Activated CD8-positive, alpha-beta memory T cell treated with anti-CD3 and anti-CD28 coated beads, Interleukin-2, amount 50 U/mL, for 48 hours (primary cell): ENCODE data around the gene ZNF212.

ENCODE experiments used
- DNase-seq: peaks from one replicate; pipeline ENCODE4 v3.0.0-alpha.2; 2020

Gene ZNF212

DNA sequence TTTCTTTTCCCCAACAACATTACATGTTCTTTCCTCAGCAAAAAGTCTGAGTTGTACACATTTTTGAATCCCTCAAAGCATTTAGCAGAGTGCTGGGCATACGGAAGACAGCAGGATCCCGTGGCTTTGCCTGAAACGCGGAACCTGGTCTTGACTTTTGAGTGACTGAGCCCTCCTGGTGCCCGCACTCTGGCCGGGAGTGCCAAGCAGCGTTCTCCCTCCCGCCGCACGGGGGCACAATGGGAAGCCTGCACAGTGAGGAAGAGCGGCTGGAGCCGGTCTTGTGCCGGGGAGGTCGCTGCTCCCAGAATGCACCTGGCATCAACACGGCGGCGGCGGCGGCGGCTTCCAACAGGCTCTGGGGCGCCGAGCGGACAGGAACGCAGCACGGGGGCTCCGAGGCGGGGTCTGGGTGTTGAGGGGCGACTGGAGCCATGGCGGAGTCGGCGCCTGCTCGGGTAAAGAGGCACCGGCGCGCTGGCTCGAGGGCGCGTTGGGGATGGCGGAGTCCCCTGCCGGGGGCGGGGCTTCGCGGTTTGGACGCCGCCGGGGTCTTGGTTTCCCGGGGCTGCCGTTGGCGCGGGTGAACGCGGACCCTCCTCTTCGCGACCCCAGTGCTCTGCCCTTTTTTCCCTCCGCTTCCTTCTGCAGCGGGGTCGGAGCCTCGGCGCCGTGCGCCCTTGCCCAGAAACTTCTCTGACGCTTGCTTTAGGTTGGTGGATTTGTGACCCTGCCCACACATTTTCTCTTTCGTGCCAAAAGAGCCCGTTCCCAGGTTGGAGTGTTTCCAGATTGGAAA, at the start of gene ZNF212:
Gene ZNF212, plus strand, starts transcription at position 307 of the 799 bp plus-strand sequence. Its CDS starts 128 bp downstream, at position 435.
- peak; percentile 93 for DNase-seq

DNA sequence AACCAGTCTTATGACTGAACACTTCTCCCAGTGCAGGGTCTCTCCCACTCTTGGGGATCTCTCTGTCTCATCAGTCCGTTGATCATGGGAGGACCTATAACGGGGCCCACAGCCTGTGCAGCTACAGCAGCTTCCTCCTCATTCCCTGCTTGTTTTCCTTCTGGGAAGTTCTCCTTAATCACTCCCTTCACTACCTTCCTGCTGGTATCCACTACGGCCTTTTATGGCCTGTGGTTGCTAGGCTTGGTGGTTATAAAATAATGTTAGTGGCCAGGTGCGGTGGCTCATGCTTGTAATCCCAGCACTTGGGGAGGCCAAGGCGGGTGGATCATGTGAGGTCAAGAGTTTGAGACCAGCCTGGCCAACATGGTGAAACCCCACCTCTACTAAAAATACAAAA, 47.6 kb upstream of the ZNF212 start:
- no peak for DNase-seq

DNA sequence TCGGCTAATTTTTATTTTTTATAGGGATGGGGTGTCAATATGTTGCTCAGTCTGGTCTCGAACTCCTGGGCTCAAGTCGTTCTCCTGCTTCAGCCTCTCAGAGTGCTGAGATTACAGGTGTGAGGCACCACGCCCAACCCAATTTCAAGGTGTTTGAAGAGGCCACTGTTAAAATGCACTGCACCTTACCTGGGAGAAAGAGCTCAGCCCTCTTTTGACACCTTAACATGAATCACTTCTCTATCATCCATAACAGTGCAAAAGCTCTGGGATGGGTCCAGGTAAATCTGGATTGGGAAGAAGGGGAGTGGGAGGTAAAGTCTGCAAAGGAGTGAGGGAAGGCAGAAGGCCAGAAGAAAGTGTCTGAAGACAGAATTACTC, 44.7 kb upstream of the ZNF212 start:
- DNase-seq, result no peak

- peak; percentile 90 for DNase-seq
Observed at GRCh38 chr7:149195180-149196150, 44.0 kb upstream of the ZNF212 start, which contains the start of gene ZNF282. TSS of gene ZNF282 (plus strand) at chr7:149195546. CDS start at chr7:149195590, 44 bp downstream.

DNA sequence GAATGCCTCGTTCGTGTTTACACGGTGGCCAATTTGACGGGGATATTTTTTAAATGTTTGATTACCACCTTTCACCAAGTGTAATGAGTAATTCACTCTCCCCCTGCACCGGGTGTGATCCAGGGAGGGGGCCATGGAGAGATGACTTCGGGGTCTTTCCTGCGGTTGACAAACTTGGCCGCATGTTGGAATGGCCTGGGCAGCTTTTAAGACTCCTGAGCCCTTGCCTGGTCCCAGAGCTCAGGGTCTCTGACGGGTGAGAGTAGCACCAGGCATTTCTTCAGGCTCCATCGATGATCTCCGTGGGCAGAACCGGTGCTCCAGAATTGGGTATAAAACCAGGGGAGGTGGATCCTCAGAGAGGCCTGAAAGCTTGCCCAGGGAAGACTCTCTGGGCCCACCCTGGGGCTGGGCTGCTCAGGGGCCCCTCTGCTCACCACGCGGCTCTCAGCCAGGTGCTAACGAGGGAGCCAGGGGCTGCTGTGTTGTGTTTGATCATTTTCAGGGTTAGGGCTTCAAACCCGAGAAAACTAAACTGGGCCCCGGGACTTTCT, 43.2 kb upstream of the ZNF212 start:
- peak; percentile 65 for DNase-seq

GRCh38 chr7:149196705-149197171, 42.7 kb upstream of the ZNF212 start:
- peak; percentile 63 for DNase-seq

- DNase-seq, result no peak
Observed at GRCh38 chr7:149197675-149198074, 41.8 kb upstream of the ZNF212 start.

- DNase-seq, result no peak
Observed at GRCh38 chr7:149198161-149198816, 41.2 kb upstream of the ZNF212 start.

GRCh38 chr7:149199234-149199995, 40.0 kb upstream of the ZNF212 start:
- no peak for DNase-seq

DNA sequence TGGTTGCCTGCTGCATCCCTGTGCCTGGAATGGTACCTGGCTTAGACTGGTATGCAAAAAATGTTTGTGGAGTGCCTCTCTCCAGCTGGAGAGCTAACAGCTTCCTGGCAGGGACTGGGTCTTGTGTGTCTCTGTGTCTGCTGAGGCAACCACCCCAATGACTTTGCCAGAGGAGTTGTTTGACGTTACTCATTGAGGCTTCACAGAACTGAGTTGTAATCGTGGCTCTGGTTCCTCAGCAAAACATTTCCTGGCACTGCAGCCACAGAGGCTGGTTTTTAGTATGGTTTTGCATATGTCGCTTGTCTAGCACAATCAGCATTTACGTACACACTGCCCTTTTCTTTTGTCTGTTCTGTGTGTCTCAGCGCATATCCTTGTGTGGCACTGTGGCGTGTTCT, 36.6 kb upstream of the ZNF212 start:
- no peak for DNase-seq

DNA sequence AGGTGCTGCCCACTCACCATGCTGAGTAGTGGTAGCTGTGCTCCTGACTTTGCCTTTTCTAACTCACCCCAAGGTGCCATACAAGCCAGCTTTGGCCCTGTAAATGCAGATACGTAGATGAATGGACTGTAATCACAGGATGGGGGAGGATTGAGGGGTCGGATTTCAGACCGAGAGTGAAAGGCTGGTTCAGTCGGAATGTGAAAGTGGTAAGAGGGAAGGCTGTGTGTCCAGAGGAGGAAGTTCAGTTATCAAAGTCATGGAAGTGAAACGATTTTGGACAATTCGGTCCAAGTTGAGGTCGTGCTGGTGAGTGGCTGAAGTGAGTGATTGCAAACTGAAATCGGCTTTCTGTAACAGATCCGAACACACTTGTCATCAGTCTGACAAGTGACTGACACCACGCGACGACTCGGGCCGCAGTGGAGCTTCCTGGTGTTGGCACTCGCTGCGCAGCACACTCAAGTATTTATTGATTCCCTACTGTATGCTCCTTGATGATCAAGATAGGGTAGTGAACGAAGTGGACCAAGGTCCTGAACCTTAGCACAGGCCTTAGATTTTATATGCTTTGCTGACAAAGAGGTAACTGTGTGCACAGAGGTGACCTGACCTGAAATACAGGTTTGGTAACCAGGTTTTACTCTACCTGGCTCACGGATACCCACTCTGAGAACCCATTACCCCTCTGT, 33.6 kb upstream of the ZNF212 start:
- DNase-seq, result no peak

DNA sequence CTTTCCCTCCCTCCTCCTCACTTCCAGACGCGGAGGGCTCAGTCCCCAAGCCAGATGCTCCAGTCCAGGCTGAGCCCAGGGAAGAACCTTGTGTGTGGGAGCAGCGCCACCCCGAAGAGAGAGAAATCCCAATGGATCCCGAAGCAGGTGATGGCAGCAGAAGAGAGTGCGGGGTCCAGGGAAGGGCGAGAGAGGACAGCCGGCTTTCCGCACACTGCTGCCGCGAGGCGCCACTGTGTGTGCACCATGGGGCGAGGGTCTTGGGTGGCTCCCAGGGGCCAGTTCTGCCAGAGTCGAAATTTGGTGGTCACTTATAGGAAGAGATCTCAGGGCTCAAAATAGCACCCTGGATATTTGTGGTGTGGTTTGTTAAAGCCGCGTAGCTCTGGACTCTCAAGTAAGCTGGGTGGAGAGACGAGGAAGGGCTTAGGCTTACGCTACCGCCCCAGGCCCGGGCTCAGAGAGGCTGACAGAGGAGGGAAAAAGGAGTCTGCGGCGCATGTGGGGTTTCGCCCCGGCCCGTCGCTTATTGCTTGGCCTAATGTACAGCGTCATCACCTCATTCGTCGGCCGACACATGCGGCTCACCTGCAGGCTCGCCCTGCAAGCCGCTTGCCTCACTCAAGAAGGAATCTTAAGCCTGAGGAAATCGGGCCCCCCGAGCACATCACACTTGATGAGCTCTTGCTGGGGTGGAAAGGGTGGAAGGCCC, 32.0 kb upstream of the ZNF212 start:
- no peak for DNase-seq

DNA sequence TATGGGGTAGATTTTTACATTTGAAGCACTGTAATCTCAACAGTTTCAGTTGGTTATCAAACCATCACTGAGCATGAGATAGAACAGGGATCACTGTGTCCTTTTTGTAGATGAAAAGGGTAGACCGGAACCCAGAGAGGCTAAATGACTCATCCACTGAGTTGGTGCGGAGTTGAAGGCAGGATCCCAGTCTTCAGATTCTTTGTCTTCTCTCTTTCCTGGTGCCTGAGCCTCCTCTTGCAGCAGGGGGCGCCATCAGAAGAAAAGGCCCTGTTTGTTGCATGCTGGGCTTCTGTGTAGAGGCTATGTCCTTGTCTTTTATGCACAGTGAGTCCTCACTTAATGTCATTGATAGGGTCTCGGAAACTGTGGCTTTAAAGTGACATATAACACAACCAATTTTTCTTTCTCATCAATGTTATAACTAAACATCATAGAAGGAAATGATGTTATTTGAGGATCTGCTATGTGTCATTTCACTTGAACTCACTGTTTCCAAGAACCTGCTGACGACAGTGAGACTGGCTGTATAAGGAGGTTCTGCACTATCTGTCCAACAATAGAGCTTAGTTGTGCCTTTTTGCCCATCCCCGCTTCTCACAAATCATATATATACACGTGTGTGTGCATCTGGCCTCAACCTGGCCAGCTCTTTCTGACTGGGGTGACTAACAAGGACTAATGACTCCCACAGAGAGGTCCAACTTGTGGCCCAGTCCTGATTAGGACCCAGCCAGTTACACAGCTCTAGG, 29.8 kb upstream of the ZNF212 start:
- DNase-seq, result peak; percentile 91

GRCh38 chr7:149210551-149210950, 28.9 kb upstream of the ZNF212 start:
- no peak for DNase-seq

DNA sequence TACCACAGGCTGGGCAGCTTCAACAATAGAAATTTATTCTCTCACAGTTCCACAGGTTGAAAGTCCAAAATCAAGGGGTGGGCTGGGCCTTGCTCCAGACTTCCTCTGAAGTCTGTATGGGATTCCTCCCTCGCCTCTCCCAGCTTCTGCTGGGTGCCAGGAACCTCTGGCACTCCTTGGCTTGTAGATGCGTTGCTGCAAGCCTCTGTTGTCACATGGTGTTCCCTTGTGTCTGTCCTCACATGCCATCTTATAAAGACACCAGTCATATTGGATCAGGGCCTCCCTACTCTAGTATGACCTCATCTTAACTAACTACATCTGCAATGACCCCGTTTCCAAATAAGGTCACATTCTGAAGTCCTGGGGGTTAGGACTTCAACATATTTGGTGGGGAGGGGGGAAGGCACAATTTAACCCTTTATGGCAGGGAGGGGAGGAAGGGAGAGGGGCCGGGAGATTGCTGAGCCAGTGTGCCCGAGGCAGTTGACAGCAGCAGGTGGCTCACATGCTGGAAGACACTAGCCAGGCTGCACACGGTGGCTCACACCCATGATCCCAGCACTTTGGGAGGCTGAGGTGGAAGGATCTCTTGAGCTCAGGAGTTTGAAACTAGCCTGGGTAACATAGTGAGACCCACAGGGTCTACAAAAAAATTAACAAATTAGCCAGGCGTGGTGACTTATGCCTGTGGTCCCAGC, 25.3 kb upstream of the ZNF212 start:
- DNase-seq, result no peak

DNA sequence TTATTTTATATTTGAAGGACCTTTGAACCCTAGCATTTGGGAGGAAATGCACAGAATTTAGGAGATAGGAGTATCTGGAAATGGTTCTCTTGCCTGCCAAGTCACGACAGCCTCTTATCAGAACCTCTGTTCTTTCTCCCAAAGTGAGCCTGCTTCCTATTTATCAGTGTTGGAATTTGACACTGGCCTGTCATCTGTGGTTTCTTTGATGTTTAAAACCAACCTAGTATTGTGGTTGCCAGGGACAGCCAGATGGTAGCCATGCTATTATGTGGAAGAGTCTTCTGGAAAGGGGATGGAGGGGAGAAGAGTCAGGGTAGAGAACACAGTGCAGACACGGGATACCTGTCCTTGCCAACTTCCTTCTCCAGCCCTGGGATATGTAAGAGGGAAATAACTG, 23.0 kb upstream of the ZNF212 start:
- no peak for DNase-seq

DNA sequence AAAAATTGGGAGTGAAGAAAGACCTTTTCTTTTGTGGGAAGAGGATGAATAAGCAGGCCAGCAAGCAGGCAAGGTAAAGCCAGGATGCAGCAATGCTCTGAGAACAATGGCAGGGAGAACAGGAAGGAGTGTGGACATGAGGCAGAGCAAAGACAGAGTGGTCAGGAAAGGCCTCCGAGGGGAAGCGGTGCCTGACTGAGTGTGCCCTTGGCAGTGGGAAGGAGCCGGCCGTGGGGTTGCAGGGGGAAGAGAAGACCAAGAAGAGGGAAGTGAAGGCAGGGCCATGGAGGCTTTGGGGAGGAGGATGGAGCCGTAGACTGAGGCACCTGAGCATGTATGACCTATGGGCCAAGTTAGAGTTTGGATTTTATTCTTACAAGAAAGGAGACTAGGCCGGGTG, 21.9 kb upstream of the ZNF212 start:
- no peak for DNase-seq

DNA sequence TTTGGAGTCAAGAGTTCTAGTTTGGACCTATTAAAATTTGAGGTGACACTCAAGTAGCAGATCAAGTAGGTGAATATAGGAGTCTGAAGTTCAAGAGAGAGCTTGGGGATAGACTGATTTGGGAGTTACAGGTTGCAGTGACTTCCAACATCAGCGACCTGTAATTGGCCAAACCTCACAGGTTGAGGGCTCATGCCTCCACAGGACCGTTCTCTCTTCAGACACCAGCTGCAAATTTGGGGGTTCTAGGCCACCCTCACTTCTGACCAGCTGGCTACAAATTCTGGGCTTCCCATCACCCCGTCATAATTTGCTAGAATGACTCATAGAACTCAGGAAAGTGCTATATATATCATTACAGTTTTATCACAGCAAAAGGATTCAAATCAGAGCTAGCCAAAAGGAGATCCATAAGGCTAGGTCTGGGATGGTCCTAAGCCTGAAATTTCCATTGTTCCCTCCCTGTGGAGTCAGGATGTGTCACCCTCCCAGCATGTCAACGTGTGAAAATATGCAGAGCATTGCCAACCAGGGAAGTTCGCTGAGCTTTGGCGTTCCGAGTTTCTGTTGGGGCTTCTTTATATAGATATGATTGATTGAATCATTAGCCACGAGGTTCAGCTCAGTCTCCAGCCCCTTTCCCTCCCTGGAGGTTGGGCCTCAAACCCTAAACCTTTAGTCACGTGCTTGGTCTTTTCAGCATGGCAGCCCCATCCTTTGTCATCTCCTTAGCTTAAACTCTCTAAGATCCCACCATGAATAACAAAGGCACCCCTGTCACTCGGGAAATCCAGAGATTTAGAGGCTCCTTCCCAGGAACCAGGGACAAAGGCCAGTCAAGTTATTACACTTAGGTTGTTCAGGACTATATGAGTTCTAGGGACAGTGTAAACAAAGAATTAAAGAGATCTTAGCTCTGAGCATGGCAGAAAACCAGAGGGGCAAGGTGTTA, 20.7 kb upstream of the ZNF212 start:
- no peak for DNase-seq
